Activated CD8-positive, alpha-beta T cell treated with anti-CD3 and anti-CD28 coated beads for 36 hours (primary cell): ENCODE measurements around the gene EYS. TPM values are rescaled to one million over a fixed set of nuclear protein-coding genes. Genes with fewer than 3 reads are reported as not detected.

Experiments
- ATAC-seq: fragments of 200-7000 bp; cut with Tn5 transposase; one replicate; pipeline ENCODE4 v1.10.0; 2021; ENCODE audit warnings: mild to moderate bottlenecking, moderate library complexity
- CTCF ChIA-PET: fragments of 350-600 bp; sonication (Branson Sonifier 250); formaldehyde crosslinking; loops from one replicate; lab custom pipeline; 2021; ENCODE audit warnings: antibody characterized with exemption; lab: Charles Lee
- POLR2A ChIA-PET: fragments of 350-600 bp; sonication (Branson Sonifier 250); formaldehyde crosslinking; loops from one replicate; lab custom pipeline; 2021; ENCODE audit warnings: antibody characterized with exemption; lab: Charles Lee
- DNase-seq: peaks from one replicate; pipeline ENCODE4 v3.0.0-alpha.2; 2020
- H3K27ac Mint-ChIP-seq: one replicate; pipeline ENCODE4 v1.8.0; 2021; ENCODE audit warnings: mild to moderate bottlenecking, mixed read lengths
- H3K27me3 Mint-ChIP-seq: one replicate; pipeline ENCODE4 v1.8.0; 2021; ENCODE audit warnings: mixed read lengths
- H3K36me3 Mint-ChIP-seq: one replicate; pipeline ENCODE4 v1.8.0; 2021; ENCODE audit warnings: low read depth, mixed read lengths
- H3K4me1 Mint-ChIP-seq: one replicate; pipeline ENCODE4 v1.8.0; 2021; ENCODE audit warnings: low read depth, mixed read lengths
- H3K4me3 Mint-ChIP-seq: one replicate; pipeline ENCODE4 v1.8.0; 2021; ENCODE audit warnings: mild to moderate bottlenecking, moderate library complexity, mixed read lengths
- H3K9me3 Mint-ChIP-seq: one replicate; pipeline ENCODE4 v1.8.0; 2021; ENCODE audit warnings: mixed read lengths
- intact Hi-C: fragments of 100-400 bp; cut with micrococcal nuclease; formaldehyde crosslinking; loops from one replicate; pipeline ENCODE4 v1.10.0; 2022
- total RNA-seq, 2 experiments: library from RNA; stranded (reverse); gene quantifications; one replicate each; pipeline ENCODE4 v1.2.3, GENCODE V29; 2021
- TF ChIP-seq, protein P1 (sequence below): fragments of 200-600 bp; IDR thresholded peaks from one replicate; pipeline ENCODE4 v1.8.0; 2022; ENCODE audit warnings: antibody characterized with exemption, mild to moderate bottlenecking

EYS gene
- total RNA-seq, 2 experiments from 2014 or later = not detected

DNA sequence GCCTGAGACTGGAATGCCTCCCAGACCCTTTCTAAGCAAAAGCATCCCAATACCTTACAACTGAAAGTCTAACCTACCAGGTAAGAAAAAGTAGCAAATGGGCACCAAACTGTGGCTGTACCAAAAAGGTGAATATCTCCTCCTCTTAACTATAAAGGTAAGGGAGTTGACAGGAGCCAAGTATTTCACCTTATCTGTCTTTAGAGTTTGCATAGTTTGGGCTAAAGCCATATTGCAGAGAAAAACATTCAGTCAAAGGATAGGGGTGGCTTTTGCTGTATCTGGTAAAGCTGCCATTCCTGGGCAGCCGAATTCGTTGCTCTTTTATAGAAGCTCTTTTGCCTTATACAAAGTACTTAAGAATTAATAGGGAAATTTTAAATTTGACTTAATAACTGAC, 2033.3 kb downstream of the EYS start:
- Mint-ChIP-seq H3K9me3 (no peaks in the 10 kb centered on the region), H3K4me1 (peaks cover 31% of the 10 kb centered on the region), H3K4me3 (no peak overlapping the region), H3K27ac (no peak overlapping the region), H3K27me3 (no peaks in the 10 kb centered on the region), H3K36me3 (peaks cover 13% of the 10 kb centered on the region)
- POLR2A ChIA-PET = interaction anchor here (0.9 to 1.8 kb wide), 2 partner anchors 13 to 31 kb away, joined by 3 to 6 read pairs; no protein-coding TSS in a partner anchor
- DNase-seq (no peak), ATAC-seq (no peak)
- CTCF ChIA-PET = interaction anchor here (1.7 kb wide), 1 partner anchor 75 kb away, joined by 4 read pairs; no protein-coding TSS in a partner anchor
- TF ChIP-seq, protein P1, sequence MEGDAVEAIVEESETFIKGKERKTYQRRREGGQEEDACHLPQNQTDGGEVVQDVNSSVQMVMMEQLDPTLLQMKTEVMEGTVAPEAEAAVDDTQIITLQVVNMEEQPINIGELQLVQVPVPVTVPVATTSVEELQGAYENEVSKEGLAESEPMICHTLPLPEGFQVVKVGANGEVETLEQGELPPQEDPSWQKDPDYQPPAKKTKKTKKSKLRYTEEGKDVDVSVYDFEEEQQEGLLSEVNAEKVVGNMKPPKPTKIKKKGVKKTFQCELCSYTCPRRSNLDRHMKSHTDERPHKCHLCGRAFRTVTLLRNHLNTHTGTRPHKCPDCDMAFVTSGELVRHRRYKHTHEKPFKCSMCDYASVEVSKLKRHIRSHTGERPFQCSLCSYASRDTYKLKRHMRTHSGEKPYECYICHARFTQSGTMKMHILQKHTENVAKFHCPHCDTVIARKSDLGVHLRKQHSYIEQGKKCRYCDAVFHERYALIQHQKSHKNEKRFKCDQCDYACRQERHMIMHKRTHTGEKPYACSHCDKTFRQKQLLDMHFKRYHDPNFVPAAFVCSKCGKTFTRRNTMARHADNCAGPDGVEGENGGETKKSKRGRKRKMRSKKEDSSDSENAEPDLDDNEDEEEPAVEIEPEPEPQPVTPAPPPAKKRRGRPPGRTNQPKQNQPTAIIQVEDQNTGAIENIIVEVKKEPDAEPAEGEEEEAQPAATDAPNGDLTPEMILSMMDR = no peak
- intact Hi-C loops = no loop called here

DNA sequence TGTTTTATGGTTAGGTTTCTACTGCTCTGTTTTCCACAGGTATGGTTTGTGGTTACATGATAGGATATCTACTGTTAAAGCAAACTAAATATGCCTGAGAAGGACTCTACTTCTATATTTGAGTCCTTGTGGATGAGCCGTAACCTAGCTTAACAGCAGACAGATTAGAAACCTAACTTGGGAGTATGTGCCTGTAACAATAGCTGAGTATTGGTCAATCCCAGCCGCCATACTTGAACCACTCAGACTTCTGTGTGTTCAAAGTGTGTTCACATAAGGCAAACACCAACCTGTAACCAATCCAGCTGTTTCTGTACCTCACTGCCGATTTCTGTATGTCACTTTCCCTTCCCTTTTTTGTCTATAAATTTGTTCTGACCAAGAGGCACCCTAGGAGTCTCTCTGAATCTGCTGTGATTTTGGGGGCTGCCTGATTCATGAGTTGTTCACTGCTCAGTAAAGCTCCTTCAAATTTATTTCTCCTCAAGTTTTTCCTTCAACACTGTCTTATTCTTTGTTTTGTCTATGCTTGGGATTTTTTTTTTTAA, 2034.4 kb downstream of the EYS start:
- TF ChIP-seq, protein P1 = no peak
- intact Hi-C loops = no loop called here
- DNase-seq (no peak), ATAC-seq (no peak)
- Mint-ChIP-seq H3K4me1 (peaks cover 31% of the 10 kb centered on the region), H3K27ac (no peak overlapping the region), H3K9me3 (no peaks in the 10 kb centered on the region), H3K36me3 (peaks cover 13% of the 10 kb centered on the region), H3K4me3 (no peak overlapping the region), H3K27me3 (no peaks in the 10 kb centered on the region)
- POLR2A ChIA-PET = interaction anchor here (0.9 to 1.8 kb wide), 2 partner anchors 12 to 32 kb away, joined by 3 to 6 read pairs; no protein-coding TSS in a partner anchor
- CTCF ChIA-PET = interaction anchor here (1.7 kb wide), 1 partner anchor 74 kb away, joined by 4 read pairs; no protein-coding TSS in a partner anchor

DNA sequence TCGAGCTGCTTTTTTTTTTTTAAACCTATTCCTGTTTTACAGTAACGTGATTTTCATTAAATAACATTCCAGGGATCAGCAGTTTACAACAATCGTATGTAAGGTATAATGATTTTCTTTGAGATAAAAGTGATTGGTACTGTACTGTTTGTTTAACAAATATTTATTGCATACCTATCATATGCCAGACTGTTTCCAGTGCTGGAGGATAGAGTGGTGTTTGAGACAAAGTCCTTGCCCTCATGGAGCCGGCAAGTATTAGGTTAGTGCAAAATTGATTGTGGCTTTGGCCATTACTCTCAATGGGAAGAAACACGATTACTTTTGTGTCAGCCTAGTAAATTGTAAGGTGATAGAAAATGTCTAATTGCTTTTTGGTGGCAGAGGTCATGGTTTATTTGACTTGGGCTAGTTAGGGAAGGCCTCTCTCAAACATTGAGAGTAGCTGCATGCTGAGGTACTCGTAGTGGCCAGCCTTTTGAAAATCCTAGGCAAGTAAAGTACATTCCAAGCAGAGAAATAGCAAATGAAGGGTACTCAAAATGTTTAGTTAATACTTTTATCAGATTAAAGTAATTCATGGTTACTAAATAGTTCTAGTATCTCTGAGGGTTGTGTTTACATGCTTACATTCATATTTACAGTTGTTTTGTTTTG, 2035.8 kb downstream of the EYS start:
- no peaks in the 10 kb centered on the region for H3K27me3 Mint-ChIP-seq
- no peak overlapping the region for H3K27ac Mint-ChIP-seq
- no peaks in the 10 kb centered on the region for H3K9me3 Mint-ChIP-seq
- DNase-seq = no peak
- intact Hi-C loops = no loop called here
- ChIA-PET POLR2A (no interaction called here), CTCF (no interaction called here)
- TF ChIP-seq, protein P1 = no peak
- no peak for ATAC-seq
- peaks cover 14% of the 10 kb centered on the region for H3K36me3 Mint-ChIP-seq
- no peak overlapping the region for H3K4me3 Mint-ChIP-seq
- H3K4me1 Mint-ChIP-seq = peaks cover 36% of the 10 kb centered on the region
